GM19239 (cell line): Measurements from ENCODE around the gene POLA1.

Experiments
- DNase-seq: peaks from one replicate; pipeline ENCODE4 v3.0.0; 2011; ENCODE audit warnings: low spot score; ENCODE audit not compliant: insufficient read length
- FAIRE-seq: peaks from 2 replicates; lab custom pipeline; 2011; peaks lifted over from hg19 to GRCh38; lab: Jason Lieb, UNC

The POLA1 gene

GRCh38 chrX:24955372-24955930, 261.7 kb downstream of the POLA1 start:
- DNase-seq (no peak), FAIRE-seq (peak; percentile 49)

- DNase-seq (no peak), FAIRE-seq (peak; percentile 76)
Observed at GRCh38 chrX:24956828-24957227, 263.1 kb downstream of the POLA1 start.

GRCh38 chrX:24961809-24962208, 268.1 kb downstream of the POLA1 start:
- FAIRE-seq (no peak), DNase-seq (no peak)

GRCh38 chrX:24963823-24964222, 270.1 kb downstream of the POLA1 start:
- FAIRE-seq: no peak
- DNase-seq: no peak

GRCh38 chrX:24965372-24965771, 271.7 kb downstream of the POLA1 start:
- DNase-seq: no peak
- FAIRE-seq: peak; percentile 47

- no peak for FAIRE-seq
- no peak for DNase-seq
Observed at GRCh38 chrX:24969812-24970211, 276.1 kb downstream of the POLA1 start.

GRCh38 chrX:24979081-24979480, 285.4 kb downstream of the POLA1 start:
- DNase-seq: no peak
- FAIRE-seq: no peak

GRCh38 chrX:24981030-24981429, 287.3 kb downstream of the POLA1 start:
- no peak for FAIRE-seq
- DNase-seq: no peak

GRCh38 chrX:24982306-24982965, 288.7 kb downstream of the POLA1 start:
- DNase-seq (no peak), FAIRE-seq (peak; percentile 48)

GRCh38 chrX:24983931-24984330, 290.2 kb downstream of the POLA1 start:
- DNase-seq (no peak), FAIRE-seq (peak; percentile 68)

- FAIRE-seq (no peak), DNase-seq (no peak)
Observed at GRCh38 chrX:24985120-24985519, 291.4 kb downstream of the POLA1 start.

- FAIRE-seq: no peak
- no peak for DNase-seq
Observed at GRCh38 chrX:24987731-24988130, 294.0 kb downstream of the POLA1 start.

- FAIRE-seq: no peak
- DNase-seq: no peak
Observed at GRCh38 chrX:24988314-24988713, 294.6 kb downstream of the POLA1 start.

- FAIRE-seq (no peak), DNase-seq (no peak)
Observed at GRCh38 chrX:24990535-24990934, 296.8 kb downstream of the POLA1 start.

GRCh38 chrX:24993879-24994278, 300.2 kb downstream of the POLA1 start:
- FAIRE-seq (no peak), DNase-seq (no peak)

GRCh38 chrX:24996096-24996709, 302.5 kb downstream of the POLA1 start:
- FAIRE-seq (no peak), DNase-seq (no peak)

- no peak for DNase-seq
- FAIRE-seq: no peak
Observed at GRCh38 chrX:24999511-24999910, 305.8 kb downstream of the POLA1 start.

GRCh38 chrX:25001808-25002660, 308.3 kb downstream of the POLA1 start:
- DNase-seq: no peak
- FAIRE-seq: no peak

- no peak for FAIRE-seq
- DNase-seq: no peak
Observed at GRCh38 chrX:25002661-25003020, 308.9 kb downstream of the POLA1 start.

GRCh38 chrX:25003066-25003849, 309.5 kb downstream of the POLA1 start:
- FAIRE-seq (no peak), DNase-seq (no peak)
